ENCODE results near the gene ABLIM1. TPM values are rescaled to one million over a fixed set of nuclear protein-coding genes. Genes with fewer than 3 reads are reported as not detected.

The ABLIM1 gene
- total RNA-seq: 100 to 1,000 TPM in 5 of 6 donors, 10 to 100 TPM in 1; 92.2 to 153 (median 131) TPM

GRCh38 chr10:114658175-114658574 is at the start of gene ABLIM1:
Gene ABLIM1 (minus strand): TSS chr10:114658275. CDS start chr10:114658200, 75 bp downstream.
- WGBS, 2 donors: 93 to 94% methylated on average over 2 of the region's 2 CpGs
- Histone ChIP-seq H3K4me3 (no peak within 1 kb of the TSS), H3K9me3 (no peaks in the 10 kb centered on the region), H3K36me3 (no peaks in the 10 kb centered on the region), H3K27me3 (no peaks in the 10 kb centered on the region), H3K4me1 (peaks cover 0 to 14% (median 6%) of the 10 kb centered on the region in 4 donors), H3K27ac (no peak within 1 kb of the TSS)
- no peak for DNase-seq
- TF ChIP-seq POLR2A (IDR thresholded peaks at IDR 0.05) (no peak), POLR2AphosphoS5 (IDR thresholded peaks at IDR 0.05) (no peak), EP300 (IDR thresholded peaks at IDR 0.05) (no peak)
- TF ChIP-seq, protein P1, sequence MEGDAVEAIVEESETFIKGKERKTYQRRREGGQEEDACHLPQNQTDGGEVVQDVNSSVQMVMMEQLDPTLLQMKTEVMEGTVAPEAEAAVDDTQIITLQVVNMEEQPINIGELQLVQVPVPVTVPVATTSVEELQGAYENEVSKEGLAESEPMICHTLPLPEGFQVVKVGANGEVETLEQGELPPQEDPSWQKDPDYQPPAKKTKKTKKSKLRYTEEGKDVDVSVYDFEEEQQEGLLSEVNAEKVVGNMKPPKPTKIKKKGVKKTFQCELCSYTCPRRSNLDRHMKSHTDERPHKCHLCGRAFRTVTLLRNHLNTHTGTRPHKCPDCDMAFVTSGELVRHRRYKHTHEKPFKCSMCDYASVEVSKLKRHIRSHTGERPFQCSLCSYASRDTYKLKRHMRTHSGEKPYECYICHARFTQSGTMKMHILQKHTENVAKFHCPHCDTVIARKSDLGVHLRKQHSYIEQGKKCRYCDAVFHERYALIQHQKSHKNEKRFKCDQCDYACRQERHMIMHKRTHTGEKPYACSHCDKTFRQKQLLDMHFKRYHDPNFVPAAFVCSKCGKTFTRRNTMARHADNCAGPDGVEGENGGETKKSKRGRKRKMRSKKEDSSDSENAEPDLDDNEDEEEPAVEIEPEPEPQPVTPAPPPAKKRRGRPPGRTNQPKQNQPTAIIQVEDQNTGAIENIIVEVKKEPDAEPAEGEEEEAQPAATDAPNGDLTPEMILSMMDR (IDR thresholded peaks at IDR 0.05): no peak
- ATAC-seq (ENCODE audit: low FRiP score in 2 of 2): no peak

GRCh38 chr10:114706458-114707055 is 48.5 kb upstream of the ABLIM1 start:
- Histone ChIP-seq H3K4me3 (no peak overlapping the region), H3K4me1 (peaks cover 0 to 5% (median 0%) of the 10 kb centered on the region in 4 donors), H3K27me3 (no peaks in the 10 kb centered on the region), H3K9me3 (no peaks in the 10 kb centered on the region), H3K36me3 (no peaks in the 10 kb centered on the region), H3K27ac (no peak overlapping the region)
- DNase-seq: no peak
- TF ChIP-seq EP300 (IDR thresholded peaks at IDR 0.05): no peak
- TF ChIP-seq, protein P1 (IDR thresholded peaks at IDR 0.05): no peak
- no peak for TF ChIP-seq POLR2A (IDR thresholded peaks at IDR 0.05)
- TF ChIP-seq POLR2AphosphoS5 (IDR thresholded peaks at IDR 0.05): no peak
- ATAC-seq (ENCODE audit: low FRiP score in 2 of 2): no peak
- WGBS, 2 donors: 71 to 85% methylated on average over 4 of the region's 4 CpGs

DNA sequence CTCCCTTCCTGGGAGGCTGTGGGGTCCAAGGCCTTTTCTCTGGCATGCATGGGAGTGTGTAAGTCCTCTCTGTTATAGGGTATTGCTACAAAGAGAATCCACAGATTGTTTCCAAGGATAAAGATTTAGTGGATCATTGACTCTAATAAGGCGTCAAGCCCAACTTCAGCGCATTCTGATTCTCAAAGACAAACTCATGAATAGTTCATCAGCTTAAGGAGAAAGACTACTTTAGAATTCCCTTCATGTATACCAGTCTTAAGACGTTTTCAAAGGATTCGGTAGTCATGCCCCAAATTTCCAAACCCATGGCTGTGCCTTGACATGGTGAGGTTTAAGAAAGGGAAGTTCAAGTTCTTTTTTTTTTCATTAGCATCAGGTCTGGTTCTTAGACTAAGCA is 46.6 kb upstream of the ABLIM1 start:
- Histone ChIP-seq H3K4me1 (peaks cover 0 to 5% (median 0%) of the 10 kb centered on the region in 4 donors), H3K27me3 (no peaks in the 10 kb centered on the region), H3K27ac (no peak overlapping the region), H3K9me3 (no peaks in the 10 kb centered on the region), H3K36me3 (no peaks in the 10 kb centered on the region), H3K4me3 (no peak overlapping the region)
- ATAC-seq (ENCODE audit: low FRiP score in 2 of 2) (no peak), DNase-seq (no peak)
- 85 to 95% methylated on average over 4 of the region's 4 CpGs for WGBS, 2 donors
- TF ChIP-seq POLR2A (IDR thresholded peaks at IDR 0.05): no peak
- TF ChIP-seq POLR2AphosphoS5 (IDR thresholded peaks at IDR 0.05): no peak
- no peak for TF ChIP-seq EP300 (IDR thresholded peaks at IDR 0.05)
- TF ChIP-seq, protein P1 (IDR thresholded peaks at IDR 0.05): no peak

GRCh38 chr10:114703377-114704107 is 45.5 kb upstream of the ABLIM1 start:
- no peak overlapping the region for H3K27ac ChIP-seq
- DNase-seq: no peak

More at GRCh38 chr10:114703377-114704107, 45.5 kb upstream of the ABLIM1 start:
- Histone ChIP-seq H3K27me3 (no peaks in the 10 kb centered on the region), H3K9me3 (no peaks in the 10 kb centered on the region), H3K4me1 (peaks cover 0 to 5% (median 0%) of the 10 kb centered on the region in 4 donors), H3K4me3 (no peak overlapping the region), H3K36me3 (no peaks in the 10 kb centered on the region)
- peak in 1 of 2 donors; percentile 47 for ATAC-seq (ENCODE audit: low FRiP score in 2 of 2)
- TF ChIP-seq POLR2A (IDR thresholded peaks at IDR 0.05) (no peak), POLR2AphosphoS5 (IDR thresholded peaks at IDR 0.05) (no peak), EP300 (IDR thresholded peaks at IDR 0.05) (no peak)
- TF ChIP-seq, protein P1 (IDR thresholded peaks at IDR 0.05): peak; percentile 43 to 66 (median 51)
- 38 to 42% methylated on average over 6 of the region's 6 CpGs for WGBS, 2 donors
